ENCODE data around the gene GH2.

- no peak for TF ChIP-seq CTCF (IDR thresholded peaks at IDR 0.05)
- no peak for TF ChIP-seq POLR2A (IDR thresholded peaks at IDR 0.05)
- no peak for TF ChIP-seq POLR2AphosphoS5 (IDR thresholded peaks at IDR 0.05)
- no peak for TF ChIP-seq EP300 (IDR thresholded peaks at IDR 0.05)
These were observed 27.0 kb downstream of the GH2 start for GRCh38 chr17:63854709-63855108.

All from sigmoid colon (tissue), 4 donors.